Lower lobe of right lung (tissue), 2 donors: ENCODE data around the gene CDK17. TPM values are rescaled to one million over a fixed set of nuclear protein-coding genes. Genes with fewer than 3 reads are reported as not detected.

ENCODE experiments used
- ATAC-seq, 2 donors: fragments of 200-7000 bp; cut with Tn5 transposase; one replicate each; pipeline ENCODE4 v1.9.1; 2020 to 2022; ENCODE audit warnings: mild to moderate bottlenecking in 2 of 2, moderate library complexity in 2 of 2
- DNase-seq: peaks from one replicate; pipeline ENCODE4 v3.0.0-alpha.2; 2020
- H3K27ac ChIP-seq: fragments of 200-600 bp; one replicate; pipeline ENCODE4 v1.8.0; 2022
- H3K27me3 ChIP-seq: fragments of 200-600 bp; one replicate; pipeline ENCODE4 v1.8.0; 2022; ENCODE audit warnings: low read depth
- H3K36me3 ChIP-seq: fragments of 200-600 bp; one replicate; pipeline ENCODE4 v1.8.0; 2022; ENCODE audit warnings: mild to moderate bottlenecking
- H3K4me1 ChIP-seq: fragments of 200-600 bp; one replicate; pipeline ENCODE4 v1.8.0; 2022
- H3K4me3 ChIP-seq: fragments of 200-600 bp; one replicate; pipeline ENCODE4 v1.8.0; 2022; ENCODE audit warnings: mild to moderate bottlenecking
- H3K9me3 ChIP-seq: fragments of 200-600 bp; one replicate; pipeline ENCODE4 v1.8.0; 2022
- CTCF ChIP-seq: fragments of 200-600 bp; IDR thresholded peaks from one replicate; pipeline ENCODE4 v1.8.0; 2022; ENCODE audit warnings: antibody characterized with exemption, mild to moderate bottlenecking
- intact Hi-C: fragments of 100-400 bp; cut with DNase I; formaldehyde crosslinking; loops from one replicate; pipeline ENCODE4 v1.11.0; 2022
- total RNA-seq: library from RNA; stranded (reverse); fragmentation: NEBNext Ultra II Directional; extraction: Animal tissue kit (Norgen Biotek cat#: 25700); gene quantifications from one replicate; pipeline ENCODE4 v1.2.1, GENCODE V29; 2021
- donor health status: DM: no; HTN: yes; CAD: no; lungs with severe emphysema.

Gene CDK17
- total RNA-seq, 1 donor from 2014 or later: 41.7 TPM

- Histone ChIP-seq H3K4me1 (no peaks in the 10 kb centered on the region), H3K9me3 (no peaks in the 10 kb centered on the region), H3K4me3 (no peak overlapping the region), H3K27me3 (no peaks in the 10 kb centered on the region), H3K36me3 (peaks cover 59% of the 10 kb centered on the region), H3K27ac (no peak overlapping the region)
- no peak for TF ChIP-seq CTCF
- intact Hi-C loops: no loop called here
- ATAC-seq: no peak
- no peak for DNase-seq
Observed at GRCh38 chr12:96271469-96272199, 128.6 kb downstream of the CDK17 start.

- Histone ChIP-seq H3K4me1 (peaks cover 6% of the 10 kb centered on the region), H3K36me3 (peaks cover 62% of the 10 kb centered on the region), H3K4me3 (no peak overlapping the region), H3K27me3 (no peaks in the 10 kb centered on the region), H3K9me3 (no peaks in the 10 kb centered on the region), H3K27ac (no peak overlapping the region)
- TF ChIP-seq CTCF: no peak
- ATAC-seq (no peak), DNase-seq (no peak)
- intact Hi-C loops: no loop called here
Observed at GRCh38 chr12:96266238-96266637, 134.0 kb downstream of the CDK17 start.

GRCh38 chr12:96265836-96266235 lies 134.4 kb downstream of the CDK17 start:
- peaks cover 6% of the 10 kb centered on the region for H3K4me1 ChIP-seq
- TF ChIP-seq CTCF: no peak
- peaks cover 63% of the 10 kb centered on the region for H3K36me3 ChIP-seq
- no peaks in the 10 kb centered on the region for H3K9me3 ChIP-seq
- no peak overlapping the region for H3K27ac ChIP-seq
- no peaks in the 10 kb centered on the region for H3K27me3 ChIP-seq
- ATAC-seq (no peak), DNase-seq (no peak)
- intact Hi-C loops: no loop called here
- H3K4me3 ChIP-seq: no peak overlapping the region

- H3K9me3 ChIP-seq: no peaks in the 10 kb centered on the region
- intact Hi-C loops: no loop called here
- TF ChIP-seq CTCF: no peak
- no peaks in the 10 kb centered on the region for H3K27me3 ChIP-seq
- peaks cover 6% of the 10 kb centered on the region for H3K4me1 ChIP-seq
- ATAC-seq (no peak), DNase-seq (no peak)
- H3K4me3 ChIP-seq: no peak overlapping the region
- no peak overlapping the region for H3K27ac ChIP-seq
- H3K36me3 ChIP-seq: peaks cover 63% of the 10 kb centered on the region
Observed at GRCh38 chr12:96265400-96265799, 134.8 kb downstream of the CDK17 start.

- DNase-seq (no peak), ATAC-seq (peak; percentile 38 to 61)
- no peak overlapping the region for H3K4me3 ChIP-seq
- H3K27me3 ChIP-seq: no peaks in the 10 kb centered on the region
- no peak overlapping the region for H3K27ac ChIP-seq
- H3K4me1 ChIP-seq: peaks cover 12% of the 10 kb centered on the region
- H3K36me3 ChIP-seq: peaks cover 53% of the 10 kb centered on the region
- intact Hi-C loops: no loop called here
- no peak for TF ChIP-seq CTCF
- no peaks in the 10 kb centered on the region for H3K9me3 ChIP-seq
Observed at GRCh38 chr12:96263449-96263902, 136.8 kb downstream of the CDK17 start.
